Panc1 (cell line): Measurements from ENCODE around the gene STAM. TPM values are rescaled to one million over a fixed set of nuclear protein-coding genes. Genes with fewer than 3 reads are reported as not detected.
A peak's percentile ranks its signal among the peaks of the same experiment; 100 is the strongest.

Experiments used
- ATAC-seq: fragments of 200-7000 bp; cut with Tn5 transposase; 2 replicates; pipeline ENCODE4 v1.9.1; 2020; ENCODE audit warnings: mild to moderate bottlenecking, moderate library complexity
- Bru-seq: library from RNA; stranded (reverse); fragments of 400-500 nt; gene quantifications from one replicate; lab custom pipeline; 2021; lab: Mats Ljungman, UMichigan
- BruChase-seq, 2 experiments: library from RNA; stranded (reverse); fragments of 400-500 nt; gene quantifications; one replicate each; lab custom pipeline; 2021; lab: Mats Ljungman, UMichigan
- BruUV-seq: library from RNA; stranded (reverse); fragments of 400-500 nt; replicated peaks from 2 replicates; lab custom pipeline; 2021; lab: Mats Ljungman, UMichigan
- CTCF ChIA-PET: fragments of 300-600 bp; sonication (Branson Sonifier 250); formaldehyde crosslinking; loops from one replicate; lab custom pipeline; 2022; ENCODE audit warnings: antibody characterized with exemption; lab: Charles Lee
- POLR2A ChIA-PET: fragments of 300-600 bp; sonication (Branson Sonifier 250); formaldehyde crosslinking; loops from one replicate; lab custom pipeline; 2022; ENCODE audit warnings: antibody characterized with exemption; lab: Charles Lee
- DNase-seq: peaks from one replicate; pipeline ENCODE4 v3.0.0-alpha.2; 2010; ENCODE audit warnings: low read depth, low spot score
- H3K27ac ChIP-seq: 2 replicates; pipeline ENCODE4 v1.5.1; 2011; ENCODE audit warnings: mild to moderate bottlenecking, low read length, inconsistent platforms
- H3K27me3 ChIP-seq: fragments of 200-500 bp; sonication (Bioruptor generic); 2 replicates; pipeline ENCODE4 v1.6.0; 2014; ENCODE audit warnings: low read length, inconsistent platforms; ENCODE audit not compliant: control insufficient read depth, insufficient read depth
- H3K36me3 ChIP-seq: fragments of 200-500 bp; sonication (Bioruptor generic); 2 replicates; pipeline ENCODE4 v1.5.1; 2014; ENCODE audit warnings: inconsistent platforms, mild to moderate bottlenecking, low read length, moderate library complexity; ENCODE audit not compliant: control insufficient read depth, insufficient read depth
- H3K4me1 ChIP-seq: 2 replicates; pipeline ENCODE4 v1.5.1; 2011; ENCODE audit warnings: inconsistent platforms, mild to moderate bottlenecking, low read length, moderate library complexity; ENCODE audit not compliant: control insufficient read depth, insufficient read depth
- H3K4me3 ChIP-seq, 2 experiments: 2 replicates each; pipeline ENCODE4 v1.5.1; 2011 to 2012; ENCODE audit warnings: low read depth in 2 of 2, low read length in 2 of 2, mild to moderate bottlenecking in 2 of 2, inconsistent platforms in 1 of 2, moderate library complexity in 1 of 2
- H3K9me3 ChIP-seq: fragments of 200-500 bp; sonication (Bioruptor generic); 2 replicates; pipeline ENCODE4 v1.5.1; 2014; ENCODE audit warnings: low read depth, mild to moderate bottlenecking, inconsistent platforms, low read length, moderate library complexity; ENCODE audit not compliant: control insufficient read depth, insufficient read depth
- POLR2AphosphoS5 ChIP-seq: IDR thresholded peaks from 2 replicates; pipeline ENCODE4 v1.6.1; 2012; ENCODE audit warnings: mild to moderate bottlenecking, low read depth, low read length, moderate library complexity
- SIN3A ChIP-seq: IDR thresholded peaks from 2 replicates; pipeline ENCODE4 v1.6.1; 2012; ENCODE audit warnings: low read depth, mild to moderate bottlenecking, low read length, moderate library complexity, borderline replicate concordance; ENCODE audit not compliant: insufficient read depth
- TCF7L2 ChIP-seq: IDR thresholded peaks from 2 replicates; pipeline ENCODE4 v1.6.1; 2011; ENCODE audit warnings: mild to moderate bottlenecking, low read depth, low read length, inconsistent platforms
- in situ Hi-C: cut with HindIII; loops from 2 replicates; pipeline ENCODE4 v1.10.0; 2016; ENCODE audit warnings: low sequenced_read_pairs, low pct_unique_long_range_greater_than_20kb
- intact Hi-C: fragments of 100-400 bp; cut with micrococcal nuclease; formaldehyde crosslinking; loops from one replicate; pipeline ENCODE4 v1.10.0; 2022; ENCODE audit not compliant: unreplicated experiment
- long read RNA-seq: library from polyadenylated mRNA; unstranded; transcript quantifications from one replicate; pipeline ENCODE4 v2.0.0, GENCODE V29; 2021; ENCODE audit not compliant: unreplicated experiment
- polyA plus RNA-seq: library from polyadenylated mRNA; unstranded; fragments of >200 nt; gene quantifications from one replicate; pipeline ENCODE4 v1.2.1, GENCODE V29; 2012; ENCODE audit warnings: missing spikeins; ENCODE audit not compliant: insufficient read length
- total RNA-seq: library from RNA; stranded (reverse); gene quantifications from one replicate; pipeline ENCODE4 v1.2.1, GENCODE V29; 2021; ENCODE audit not compliant: unreplicated experiment
- TF ChIP-seq, protein P1 (sequence below), 2 experiments: IDR thresholded peaks; 2 replicates each; pipeline ENCODE4 v1.6.1; 2011 to 2012; ENCODE audit warnings: low read depth in 2 of 2, control low read depth in 1 of 2, low read length in 1 of 2, mild to moderate bottlenecking in 1 of 2, moderate library complexity in 1 of 2; ENCODE audit not compliant: insufficient read depth in 1 of 2
- TF ChIP-seq, protein P2 (sequence below): fragments of 450-650 bp; IDR thresholded peaks from 2 replicates; pipeline ENCODE4 v1.5.1; 2017; ENCODE audit warnings: mild to moderate bottlenecking

STAM gene
- total RNA-seq (18.9 TPM), Bru-seq, nascent RNA (percentile 83 among the genes with signal in this experiment), BruChase-seq, experiment 1, labeled RNA remaining after a 2-hour chase (percentile 77 among the genes with signal in this experiment), BruChase-seq, experiment 2, labeled RNA remaining after a 6-hour chase (percentile 73 among the genes with signal in this experiment)
- polyA plus RNA-seq, result 9.6 TPM
- long read RNA-seq, transcript STAM-202 (14 exons, 2,972 nt), result major isoform, 38 of 54 reads
- long read RNA-seq, partial matches to known transcripts, result 3 of 54 reads
- long read RNA-seq, other reads (novel, unspliced or antisense), result 13 of 54 reads

DNA sequence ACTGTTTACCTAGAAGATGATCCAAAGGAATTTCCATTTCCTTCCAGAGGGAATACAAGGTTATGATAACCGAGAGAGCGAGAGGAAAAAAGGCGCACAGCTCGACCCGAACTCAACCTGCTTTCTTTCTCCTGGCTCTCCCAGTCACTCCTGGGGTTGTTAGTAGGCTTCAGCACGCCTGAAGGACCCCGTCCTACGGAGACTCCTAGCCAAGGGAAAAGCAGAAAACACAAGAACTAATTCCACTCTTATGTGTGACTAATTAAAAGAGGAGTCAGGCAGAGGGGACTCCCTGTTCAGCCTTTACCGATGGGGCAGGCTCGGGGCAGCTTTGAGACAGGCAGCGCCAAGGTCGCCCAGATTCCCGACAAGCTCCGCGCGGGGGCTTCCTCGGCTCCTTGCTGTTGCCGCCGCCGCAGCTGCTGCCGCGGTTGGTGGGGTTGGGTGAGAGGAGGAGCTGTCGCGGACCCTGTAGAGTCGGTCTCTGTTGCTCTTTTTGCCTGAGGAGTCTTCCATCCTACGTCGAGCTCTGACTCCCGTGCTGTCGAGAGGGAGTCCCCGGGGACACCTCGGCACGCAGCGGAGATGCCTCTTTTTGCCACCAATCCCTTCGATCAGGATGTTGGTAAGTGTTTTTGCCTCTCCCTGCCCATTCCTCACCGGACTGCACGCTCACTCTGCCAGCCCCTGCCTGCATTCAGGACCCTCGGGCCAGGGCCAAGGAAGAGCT is at the start of gene STAM:
Gene STAM (plus strand): TSS at position 397 of the 730 bp plus-strand sequence. CDS start 189 bp downstream, at position 586.
- peak within 1 kb of the TSS; percentile 98 for H3K27ac ChIP-seq
- no peaks in the 10 kb centered on the region for H3K27me3 ChIP-seq
- intact Hi-C loops (no loop called here), in situ Hi-C loops (no loop called here)
- H3K36me3 ChIP-seq, result peaks cover 19% of the 10 kb centered on the region; the same call in 1 of the 2 replicates
- H3K4me3 ChIP-seq, result peak within 1 kb of the TSS; percentile 98 to 99
- no peaks in the 10 kb centered on the region for H3K9me3 ChIP-seq
- ChIA-PET CTCF (interaction anchor here (0.5 kb wide), 1 partner anchor 100 kb away, joined by 9 read pairs; no protein-coding TSS in a partner anchor), POLR2A (interaction anchor here (0.7 kb wide), 1 partner anchor 29 kb away, joined by 3 read pairs; no protein-coding TSS in a partner anchor)
- ATAC-seq (peak; percentile 93), DNase-seq (peak; percentile 86)
- TF ChIP-seq, protein P1, sequence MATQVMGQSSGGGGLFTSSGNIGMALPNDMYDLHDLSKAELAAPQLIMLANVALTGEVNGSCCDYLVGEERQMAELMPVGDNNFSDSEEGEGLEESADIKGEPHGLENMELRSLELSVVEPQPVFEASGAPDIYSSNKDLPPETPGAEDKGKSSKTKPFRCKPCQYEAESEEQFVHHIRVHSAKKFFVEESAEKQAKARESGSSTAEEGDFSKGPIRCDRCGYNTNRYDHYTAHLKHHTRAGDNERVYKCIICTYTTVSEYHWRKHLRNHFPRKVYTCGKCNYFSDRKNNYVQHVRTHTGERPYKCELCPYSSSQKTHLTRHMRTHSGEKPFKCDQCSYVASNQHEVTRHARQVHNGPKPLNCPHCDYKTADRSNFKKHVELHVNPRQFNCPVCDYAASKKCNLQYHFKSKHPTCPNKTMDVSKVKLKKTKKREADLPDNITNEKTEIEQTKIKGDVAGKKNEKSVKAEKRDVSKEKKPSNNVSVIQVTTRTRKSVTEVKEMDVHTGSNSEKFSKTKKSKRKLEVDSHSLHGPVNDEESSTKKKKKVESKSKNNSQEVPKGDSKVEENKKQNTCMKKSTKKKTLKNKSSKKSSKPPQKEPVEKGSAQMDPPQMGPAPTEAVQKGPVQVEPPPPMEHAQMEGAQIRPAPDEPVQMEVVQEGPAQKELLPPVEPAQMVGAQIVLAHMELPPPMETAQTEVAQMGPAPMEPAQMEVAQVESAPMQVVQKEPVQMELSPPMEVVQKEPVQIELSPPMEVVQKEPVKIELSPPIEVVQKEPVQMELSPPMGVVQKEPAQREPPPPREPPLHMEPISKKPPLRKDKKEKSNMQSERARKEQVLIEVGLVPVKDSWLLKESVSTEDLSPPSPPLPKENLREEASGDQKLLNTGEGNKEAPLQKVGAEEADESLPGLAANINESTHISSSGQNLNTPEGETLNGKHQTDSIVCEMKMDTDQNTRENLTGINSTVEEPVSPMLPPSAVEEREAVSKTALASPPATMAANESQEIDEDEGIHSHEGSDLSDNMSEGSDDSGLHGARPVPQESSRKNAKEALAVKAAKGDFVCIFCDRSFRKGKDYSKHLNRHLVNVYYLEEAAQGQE (IDR thresholded peaks at IDR 0.05; ENCODE audit: insufficient read depth in 1 of 2, low read depth in 2 of 2, low read length in 1 of 2), result no peak
- peak; percentile 60 for TF ChIP-seq TCF7L2
- TF ChIP-seq, protein P2, sequence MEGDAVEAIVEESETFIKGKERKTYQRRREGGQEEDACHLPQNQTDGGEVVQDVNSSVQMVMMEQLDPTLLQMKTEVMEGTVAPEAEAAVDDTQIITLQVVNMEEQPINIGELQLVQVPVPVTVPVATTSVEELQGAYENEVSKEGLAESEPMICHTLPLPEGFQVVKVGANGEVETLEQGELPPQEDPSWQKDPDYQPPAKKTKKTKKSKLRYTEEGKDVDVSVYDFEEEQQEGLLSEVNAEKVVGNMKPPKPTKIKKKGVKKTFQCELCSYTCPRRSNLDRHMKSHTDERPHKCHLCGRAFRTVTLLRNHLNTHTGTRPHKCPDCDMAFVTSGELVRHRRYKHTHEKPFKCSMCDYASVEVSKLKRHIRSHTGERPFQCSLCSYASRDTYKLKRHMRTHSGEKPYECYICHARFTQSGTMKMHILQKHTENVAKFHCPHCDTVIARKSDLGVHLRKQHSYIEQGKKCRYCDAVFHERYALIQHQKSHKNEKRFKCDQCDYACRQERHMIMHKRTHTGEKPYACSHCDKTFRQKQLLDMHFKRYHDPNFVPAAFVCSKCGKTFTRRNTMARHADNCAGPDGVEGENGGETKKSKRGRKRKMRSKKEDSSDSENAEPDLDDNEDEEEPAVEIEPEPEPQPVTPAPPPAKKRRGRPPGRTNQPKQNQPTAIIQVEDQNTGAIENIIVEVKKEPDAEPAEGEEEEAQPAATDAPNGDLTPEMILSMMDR, result no peak
- TF ChIP-seq SIN3A, result 0 out of 2 replicates have a peak, but pooled peaks have one; percentile 57
- TF ChIP-seq POLR2AphosphoS5, result peak; percentile 71
- no TSS peak for BruUV-seq
- H3K4me1 ChIP-seq, result peaks cover 8% of the 10 kb centered on the region; the same call in 1 of the 2 replicates

GRCh38 chr10:17597386-17597785 is 46.6 kb upstream of the STAM start:
- ChIA-PET POLR2A (no interaction called here), CTCF (no interaction called here)
- no TSS peak for BruUV-seq
- in situ Hi-C loops, result no loop called here
- no peak overlapping the region for H3K4me3 ChIP-seq
- no peaks in the 10 kb centered on the region for H3K27me3 ChIP-seq
- peaks cover 5% of the 10 kb centered on the region; the same call in 1 of the 2 replicates for H3K4me1 ChIP-seq
- intact Hi-C loops, result loop anchor here (10.0 kb wide), 1 partner anchor 153 kb away; no protein-coding TSS in a partner anchor
- DNase-seq (no peak), ATAC-seq (no peak)
- no peaks in the 10 kb centered on the region for H3K9me3 ChIP-seq
- H3K27ac ChIP-seq, result no peak overlapping the region
- peaks cover 3% of the 10 kb centered on the region; the same call in 1 of the 2 replicates for H3K36me3 ChIP-seq
- TF ChIP-seq POLR2AphosphoS5 (no peak), SIN3A (no peak), TCF7L2 (no peak)
- TF ChIP-seq, protein P1 (IDR thresholded peaks at IDR 0.05; ENCODE audit: insufficient read depth in 1 of 2, low read depth in 2 of 2, low read length in 1 of 2), result no peak
- TF ChIP-seq, protein P2, result no peak
